Activated CD8-positive, alpha-beta T cell treated with anti-CD3 and anti-CD28 coated beads for 36 hours (primary cell): ENCODE measurements around the gene AZI2. TPM values are rescaled to one million over a fixed set of nuclear protein-coding genes. Genes with fewer than 3 reads are reported as not detected.

ENCODE experiments used
- ATAC-seq: fragments of 200-7000 bp; cut with Tn5 transposase; one replicate; pipeline ENCODE4 v1.10.0; 2021; ENCODE audit warnings: mild to moderate bottlenecking, moderate library complexity
- CTCF ChIA-PET: fragments of 350-600 bp; sonication (Branson Sonifier 250); formaldehyde crosslinking; loops from one replicate; lab custom pipeline; 2021; ENCODE audit warnings: antibody characterized with exemption; lab: Charles Lee
- POLR2A ChIA-PET: fragments of 350-600 bp; sonication (Branson Sonifier 250); formaldehyde crosslinking; loops from one replicate; lab custom pipeline; 2021; ENCODE audit warnings: antibody characterized with exemption; lab: Charles Lee
- DNase-seq: peaks from one replicate; pipeline ENCODE4 v3.0.0-alpha.2; 2020
- H3K27ac Mint-ChIP-seq: one replicate; pipeline ENCODE4 v1.8.0; 2021; ENCODE audit warnings: mild to moderate bottlenecking, mixed read lengths
- H3K27me3 Mint-ChIP-seq: one replicate; pipeline ENCODE4 v1.8.0; 2021; ENCODE audit warnings: mixed read lengths
- H3K36me3 Mint-ChIP-seq: one replicate; pipeline ENCODE4 v1.8.0; 2021; ENCODE audit warnings: low read depth, mixed read lengths
- H3K4me1 Mint-ChIP-seq: one replicate; pipeline ENCODE4 v1.8.0; 2021; ENCODE audit warnings: low read depth, mixed read lengths
- H3K4me3 Mint-ChIP-seq: one replicate; pipeline ENCODE4 v1.8.0; 2021; ENCODE audit warnings: mild to moderate bottlenecking, moderate library complexity, mixed read lengths
- H3K9me3 Mint-ChIP-seq: one replicate; pipeline ENCODE4 v1.8.0; 2021; ENCODE audit warnings: mixed read lengths
- intact Hi-C: fragments of 100-400 bp; cut with micrococcal nuclease; formaldehyde crosslinking; loops from one replicate; pipeline ENCODE4 v1.10.0; 2022
- total RNA-seq, 2 experiments: library from RNA; stranded (reverse); gene quantifications; one replicate each; pipeline ENCODE4 v1.2.3, GENCODE V29; 2021
- TF ChIP-seq, protein P1 (sequence below): fragments of 200-600 bp; IDR thresholded peaks from one replicate; pipeline ENCODE4 v1.8.0; 2022; ENCODE audit warnings: antibody characterized with exemption, mild to moderate bottlenecking

The AZI2 gene
- total RNA-seq, 2 experiments from 2014 or later: 35.1 to 39.1 TPM

DNA sequence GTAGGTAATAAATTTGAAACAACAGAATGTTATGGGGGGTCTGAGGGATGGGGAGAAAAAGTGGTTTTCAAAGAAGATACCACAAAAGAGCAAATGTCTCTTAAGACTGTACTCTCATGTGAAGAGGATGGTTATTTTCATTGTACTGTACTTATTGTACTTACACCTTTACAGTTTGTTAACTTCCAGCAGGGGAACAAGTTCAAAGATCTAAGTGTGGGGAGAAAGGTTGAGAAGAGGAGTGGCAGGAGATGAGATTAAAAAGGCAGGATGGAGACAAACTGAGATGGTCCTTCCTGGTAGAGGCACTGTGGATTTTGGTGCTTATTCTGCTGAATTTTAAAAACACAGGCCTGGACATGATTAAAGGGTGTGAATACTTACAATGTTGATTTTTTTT, 5.5 kb downstream of the AZI2 start:
- H3K27ac Mint-ChIP-seq: no peak overlapping the region
- CTCF ChIA-PET: interaction anchor here (0.9 to 1.1 kb wide), 4 partner anchors 11 to 631 kb away, joined by 3 to 7 read pairs (median 4); partner anchors contain the start of gene EOMES
- H3K4me3 Mint-ChIP-seq: no peak overlapping the region
- POLR2A ChIA-PET: no interaction called here
- no peaks in the 10 kb centered on the region for H3K27me3 Mint-ChIP-seq
- no peak for ATAC-seq
- TF ChIP-seq, protein P1, sequence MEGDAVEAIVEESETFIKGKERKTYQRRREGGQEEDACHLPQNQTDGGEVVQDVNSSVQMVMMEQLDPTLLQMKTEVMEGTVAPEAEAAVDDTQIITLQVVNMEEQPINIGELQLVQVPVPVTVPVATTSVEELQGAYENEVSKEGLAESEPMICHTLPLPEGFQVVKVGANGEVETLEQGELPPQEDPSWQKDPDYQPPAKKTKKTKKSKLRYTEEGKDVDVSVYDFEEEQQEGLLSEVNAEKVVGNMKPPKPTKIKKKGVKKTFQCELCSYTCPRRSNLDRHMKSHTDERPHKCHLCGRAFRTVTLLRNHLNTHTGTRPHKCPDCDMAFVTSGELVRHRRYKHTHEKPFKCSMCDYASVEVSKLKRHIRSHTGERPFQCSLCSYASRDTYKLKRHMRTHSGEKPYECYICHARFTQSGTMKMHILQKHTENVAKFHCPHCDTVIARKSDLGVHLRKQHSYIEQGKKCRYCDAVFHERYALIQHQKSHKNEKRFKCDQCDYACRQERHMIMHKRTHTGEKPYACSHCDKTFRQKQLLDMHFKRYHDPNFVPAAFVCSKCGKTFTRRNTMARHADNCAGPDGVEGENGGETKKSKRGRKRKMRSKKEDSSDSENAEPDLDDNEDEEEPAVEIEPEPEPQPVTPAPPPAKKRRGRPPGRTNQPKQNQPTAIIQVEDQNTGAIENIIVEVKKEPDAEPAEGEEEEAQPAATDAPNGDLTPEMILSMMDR: no peak
- no peak for DNase-seq
- no peaks in the 10 kb centered on the region for H3K9me3 Mint-ChIP-seq
- intact Hi-C loops: no loop called here
- peaks cover 47% of the 10 kb centered on the region for H3K4me1 Mint-ChIP-seq
- H3K36me3 Mint-ChIP-seq: peaks cover 13% of the 10 kb centered on the region

DNA sequence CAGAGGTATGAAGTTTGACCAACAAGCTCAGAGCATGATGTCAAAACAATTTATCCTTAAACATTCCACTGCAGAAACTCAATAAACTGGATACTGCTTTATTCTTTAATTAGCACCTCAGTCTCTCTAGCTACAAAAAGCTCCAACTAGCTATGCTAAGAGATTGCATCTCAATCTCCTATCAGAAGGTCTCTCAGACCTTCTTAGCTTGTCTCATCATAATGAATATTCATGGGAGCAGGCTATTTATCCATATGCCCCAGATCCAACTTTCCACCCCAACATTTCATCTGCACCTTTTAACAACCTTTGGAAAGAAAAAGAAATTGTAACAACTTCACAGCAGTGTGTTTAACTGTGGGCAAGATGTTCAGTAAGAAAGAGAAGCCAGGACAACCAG, 11.4 kb downstream of the AZI2 start:
- DNase-seq (no peak), ATAC-seq (no peak)
- Mint-ChIP-seq H3K9me3 (no peaks in the 10 kb centered on the region), H3K36me3 (peaks cover 9% of the 10 kb centered on the region), H3K27ac (no peak overlapping the region), H3K27me3 (no peaks in the 10 kb centered on the region), H3K4me1 (peaks cover 16% of the 10 kb centered on the region), H3K4me3 (no peak overlapping the region)
- ChIA-PET POLR2A (interaction anchor here (0.5 kb wide), 1 partner anchor 150 kb away, joined by 4 read pairs; no protein-coding TSS in a partner anchor), CTCF (interaction anchor here (1.0 to 4.5 kb wide), 4 partner anchors 9 to 1026 kb away, joined by 3 to 23 read pairs (median 6); no protein-coding TSS in a partner anchor)
- TF ChIP-seq, protein P1: no peak
- intact Hi-C loops: no loop called here

DNA sequence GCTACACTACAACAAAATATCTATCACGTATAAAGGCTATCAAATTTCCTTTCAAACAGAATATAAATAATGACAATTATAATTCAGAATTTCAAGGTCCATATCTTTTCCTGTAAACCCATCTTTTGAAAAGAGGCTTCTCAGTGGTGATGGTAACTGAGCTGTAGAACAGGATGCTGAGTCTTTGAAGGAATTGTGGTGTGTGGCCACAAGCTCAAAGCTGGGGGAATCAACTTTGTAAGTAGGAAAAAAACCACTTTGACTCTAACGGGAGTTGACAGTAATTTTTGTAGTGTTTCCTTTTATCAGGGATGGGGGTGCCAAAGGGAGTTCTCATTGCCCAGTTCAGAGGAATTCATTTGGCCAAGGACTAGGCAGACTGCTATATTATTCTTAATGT, 13.4 kb downstream of the AZI2 start:
- Mint-ChIP-seq H3K4me1 (peaks cover 10% of the 10 kb centered on the region), H3K27me3 (no peaks in the 10 kb centered on the region), H3K27ac (no peak overlapping the region), H3K9me3 (no peaks in the 10 kb centered on the region), H3K36me3 (peaks cover 9% of the 10 kb centered on the region), H3K4me3 (no peak overlapping the region)
- TF ChIP-seq, protein P1: no peak
- intact Hi-C loops: no loop called here
- DNase-seq: no peak
- ChIA-PET POLR2A (interaction anchor here (1.0 kb wide), 1 partner anchor 623 kb away, joined by 4 read pairs; no protein-coding TSS in a partner anchor), CTCF (interaction anchor here (1.0 to 4.5 kb wide), 5 partner anchors 8 to 623 kb away, joined by 3 to 23 read pairs (median 6); partner anchors contain the start of genes AZI2 and ZCWPW2)
- ATAC-seq: no peak

- H3K4me3 Mint-ChIP-seq: no peak overlapping the region
- H3K27me3 Mint-ChIP-seq: no peaks in the 10 kb centered on the region
- ChIA-PET CTCF (interaction anchor here (0.8 to 4.5 kb wide), 4 partner anchors 14 to 622 kb away, joined by 3 to 23 read pairs (median 9); partner anchors contain the start of genes AZI2 and ZCWPW2), POLR2A (no interaction called here)
- TF ChIP-seq, protein P1: peak; percentile 13
- H3K4me1 Mint-ChIP-seq: peaks cover 10% of the 10 kb centered on the region
- ATAC-seq (no peak), DNase-seq (no peak)
- intact Hi-C loops: no loop called here
- H3K9me3 Mint-ChIP-seq: no peaks in the 10 kb centered on the region
- H3K36me3 Mint-ChIP-seq: peaks cover 7% of the 10 kb centered on the region
- H3K27ac Mint-ChIP-seq: no peak overlapping the region
Measured at GRCh38 chr3:28334552-28334951, 14.1 kb downstream of the AZI2 start.
